Activated naive CD4-positive, alpha-beta T cell treated with anti-CD3 and anti-CD28 coated beads for 36 hours (primary cell): ENCODE data around the gene NUP153. TPM values are rescaled to one million over a fixed set of nuclear protein-coding genes. Genes with fewer than 3 reads are reported as not detected.
"Not testable (repeated sequence)": the region's sequence is repeated elsewhere in the genome, so short reads cannot be mapped to it uniquely, and the experiment has no call there.

Experiments
- CTCF ChIA-PET: fragments of 350-600 bp; sonication (Branson Sonifier 250); formaldehyde crosslinking; loops from one replicate; lab custom pipeline; 2021; ENCODE audit warnings: antibody characterized with exemption; lab: Charles Lee
- DNase-seq: peaks from one replicate; pipeline ENCODE4 v3.0.0-alpha.2; 2020
- H3K27ac Mint-ChIP-seq: one replicate; pipeline ENCODE4 v1.8.0; 2021; ENCODE audit warnings: mild to moderate bottlenecking, mixed read lengths
- H3K27me3 Mint-ChIP-seq: one replicate; pipeline ENCODE4 v1.8.0; 2021; ENCODE audit warnings: low read depth, mixed read lengths
- H3K36me3 Mint-ChIP-seq: one replicate; pipeline ENCODE4 v1.8.0; 2021; ENCODE audit warnings: low read depth, mixed read lengths
- H3K4me1 Mint-ChIP-seq: one replicate; pipeline ENCODE4 v1.8.0; 2021; ENCODE audit warnings: low read depth, mixed read lengths
- H3K4me3 Mint-ChIP-seq: one replicate; pipeline ENCODE4 v1.8.0; 2021; ENCODE audit warnings: mild to moderate bottlenecking, moderate library complexity, mixed read lengths
- H3K9me3 Mint-ChIP-seq: one replicate; pipeline ENCODE4 v1.8.0; 2021; ENCODE audit warnings: mixed read lengths
- intact Hi-C: fragments of 100-400 bp; cut with micrococcal nuclease; formaldehyde crosslinking; loops from one replicate; pipeline ENCODE4 v1.15.1; 2023
- total RNA-seq, 2 experiments: library from RNA; stranded (reverse); gene quantifications; one replicate each; pipeline ENCODE4 v1.2.3, GENCODE V29; 2021

NUP153 gene
- total RNA-seq, 2 experiments from 2014 or later = 65.3 to 67.2 TPM

DNA sequence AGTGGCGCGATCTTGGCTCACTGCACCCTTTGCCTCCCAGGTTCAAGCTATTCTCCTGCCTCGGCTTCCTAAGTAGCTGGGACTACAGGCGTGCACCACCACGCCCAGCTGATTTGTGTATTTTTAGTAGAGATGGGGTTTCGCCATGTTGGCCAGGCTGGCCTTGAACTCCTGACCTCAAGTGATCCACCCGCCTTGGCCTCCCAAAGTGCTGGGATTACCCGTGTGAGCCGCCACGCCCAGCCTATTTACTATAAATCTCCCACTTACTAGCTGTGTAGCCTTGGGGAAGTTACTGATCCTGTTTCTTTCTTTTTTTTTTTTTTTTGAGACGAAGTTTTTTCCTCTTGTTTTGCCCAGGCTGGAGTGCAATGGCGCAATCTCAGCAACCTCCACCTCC lies 1.3 kb upstream of the NUP153 start:
- H3K27me3 Mint-ChIP-seq, H3K9me3 Mint-ChIP-seq, DNase-seq, H3K27ac Mint-ChIP-seq, H3K4me3 Mint-ChIP-seq: not testable (repeated sequence)
- intact Hi-C loops = loop anchor here (2.0 to 10.0 kb wide), 3 partner anchors 171 to 1233 kb away; no protein-coding TSS in a partner anchor
- Mint-ChIP-seq H3K4me1 (peaks cover 16% of the 10 kb centered on the region), H3K36me3 (peaks cover 32% of the 10 kb centered on the region)
- CTCF ChIA-PET = interaction anchor here (1.5 kb wide), 2 partner anchors 96 to 108 kb away, joined by 4 to 7 read pairs; partner anchors contain the start of gene FAM8A1

GRCh38 chr6:17707371-17707651 lies 586 bp upstream of the NUP153 start:
- intact Hi-C loops = loop anchor here (1.0 to 10.0 kb wide), 6 partner anchors 8 to 1385 kb away; no protein-coding TSS in a partner anchor

DNA sequence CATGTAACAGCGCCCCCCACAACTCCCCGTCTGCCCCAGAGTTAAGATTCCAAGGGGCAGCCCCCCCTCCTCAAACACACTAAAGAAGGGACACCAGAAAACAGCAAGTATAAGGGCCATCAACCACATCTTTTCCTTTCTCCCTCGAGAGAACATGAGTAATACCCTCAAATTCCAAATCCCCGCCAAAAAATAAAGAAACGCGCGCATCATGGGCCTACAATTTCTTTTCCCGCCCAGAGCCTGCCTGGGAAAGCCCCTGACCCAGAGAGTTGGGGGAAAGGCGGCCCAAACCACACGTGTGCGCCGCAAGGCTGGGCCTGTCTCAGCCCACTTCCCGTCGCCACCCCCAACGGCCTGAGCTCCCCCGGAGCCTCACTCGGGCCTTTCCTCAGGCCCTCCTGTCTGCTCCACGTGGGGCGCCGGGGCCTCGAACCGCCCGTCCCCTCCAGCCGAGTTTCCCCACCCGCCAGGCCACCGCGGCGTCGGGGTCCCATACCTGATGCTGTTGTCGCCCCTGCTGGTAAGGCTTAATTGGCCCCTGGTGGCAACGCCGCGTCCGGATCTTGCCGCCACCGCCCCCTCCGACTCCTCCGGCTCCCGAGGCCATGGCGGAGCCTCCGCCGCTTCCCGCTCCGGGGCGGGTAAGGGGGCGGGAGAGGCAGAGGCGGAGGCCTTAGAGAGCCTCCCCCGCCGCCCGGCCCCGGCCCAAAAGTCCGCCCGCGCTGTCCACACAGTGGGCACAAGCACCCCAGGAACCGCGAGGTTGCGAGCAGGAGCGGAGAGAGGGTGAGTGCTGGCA lies 746 bp downstream of the NUP153 start:
- Mint-ChIP-seq H3K27me3 (no peaks in the 10 kb centered on the region), H3K27ac (peak overlapping the region; percentile 99), H3K36me3 (peaks cover 40% of the 10 kb centered on the region), H3K9me3 (no peaks in the 10 kb centered on the region), H3K4me1 (peaks cover 31% of the 10 kb centered on the region), H3K4me3 (peak overlapping the region; percentile 93)
- DNase-seq = peak; percentile 94
- CTCF ChIA-PET = no interaction called here
- intact Hi-C loops = loop anchor here (1.0 to 10.0 kb wide), 9 partner anchors 73 to 1383 kb away; partner anchors contain the start of genes FAM8A1, KDM1B and TPMT

More at GRCh38 chr6:17707371-17707651, 586 bp upstream of the NUP153 start:
- Mint-ChIP-seq H3K27ac (peak overlapping the region; percentile 99), H3K36me3 (peaks cover 33% of the 10 kb centered on the region), H3K4me3 (peak overlapping the region; percentile 93), H3K27me3 (no peaks in the 10 kb centered on the region), H3K4me1 (peaks cover 23% of the 10 kb centered on the region), H3K9me3 (no peaks in the 10 kb centered on the region)
- CTCF ChIA-PET = interaction anchor here (1.0 to 1.5 kb wide), 3 partner anchors 16 to 107 kb away, joined by 3 to 7 read pairs (median 4); partner anchors contain the start of gene FAM8A1
- no peak for DNase-seq

GRCh38 chr6:17705428-17705777 lies 1.3 kb downstream of the NUP153 start:
- Mint-ChIP-seq H3K9me3 (no peaks in the 10 kb centered on the region), H3K4me3 (peak overlapping the region; percentile 93), H3K27ac (peak overlapping the region; percentile 99), H3K36me3 (peaks cover 41% of the 10 kb centered on the region), H3K4me1 (peaks cover 37% of the 10 kb centered on the region), H3K27me3 (no peaks in the 10 kb centered on the region)
- intact Hi-C loops = loop anchor here (5.0 to 10.0 kb wide), 2 partner anchors 168 to 1231 kb away; no protein-coding TSS in a partner anchor
- DNase-seq = no peak
- CTCF ChIA-PET = no interaction called here

DNA sequence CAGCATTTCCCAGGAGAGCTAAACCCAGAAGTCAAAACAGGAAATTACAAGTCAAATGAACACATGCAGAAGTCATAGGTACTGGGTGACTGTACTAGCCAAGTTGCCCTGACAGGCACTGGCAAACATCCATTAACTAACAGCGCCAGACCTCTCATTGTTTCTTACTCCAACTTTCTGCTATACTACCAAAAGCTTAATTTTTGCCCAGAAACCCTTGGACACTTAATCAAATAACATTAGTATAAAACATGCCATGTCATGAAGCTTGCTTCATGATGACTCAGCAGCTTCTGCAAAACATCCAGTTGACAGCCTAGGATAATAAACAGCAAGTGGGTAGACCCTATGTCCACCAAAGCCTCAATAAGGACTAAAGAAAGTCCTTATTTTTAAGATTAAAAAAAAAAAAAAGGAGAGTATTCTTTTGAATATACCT lies 3.5 kb downstream of the NUP153 start:
- Mint-ChIP-seq H3K27me3 (no peaks in the 10 kb centered on the region), H3K4me1 (peaks cover 48% of the 10 kb centered on the region), H3K36me3 (peaks cover 38% of the 10 kb centered on the region), H3K4me3 (peak overlapping the region; percentile 73), H3K9me3 (no peaks in the 10 kb centered on the region), H3K27ac (peak overlapping the region; percentile 91)
- intact Hi-C loops = loop anchor here (1.0 to 10.0 kb wide), 5 partner anchors 30 to 1571 kb away; no protein-coding TSS in a partner anchor
- peak; percentile 47 for DNase-seq
- CTCF ChIA-PET = interaction anchor here (0.6 to 2.2 kb wide), 5 partner anchors 11 to 102 kb away, joined by 3 to 15 read pairs (median 5); no protein-coding TSS in a partner anchor

GRCh38 chr6:17700421-17701416 lies 6.0 kb downstream of the NUP153 start:
- intact Hi-C loops = loop anchor here (5.0 to 10.0 kb wide), 4 partner anchors 117 to 1568 kb away; no protein-coding TSS in a partner anchor
- H3K4me3 Mint-ChIP-seq = no peak overlapping the region
- H3K9me3 Mint-ChIP-seq = no peaks in the 10 kb centered on the region
- CTCF ChIA-PET = interaction anchor here (0.6 to 2.2 kb wide), 9 partner anchors 9 to 148 kb away, joined by 3 to 15 read pairs (median 5); no protein-coding TSS in a partner anchor
- no peaks in the 10 kb centered on the region for H3K27me3 Mint-ChIP-seq
- no peak for DNase-seq
- peak overlapping the region; percentile 18 for H3K27ac Mint-ChIP-seq
- H3K4me1 Mint-ChIP-seq = peaks cover 56% of the 10 kb centered on the region
- H3K36me3 Mint-ChIP-seq = peaks cover 38% of the 10 kb centered on the region

DNA sequence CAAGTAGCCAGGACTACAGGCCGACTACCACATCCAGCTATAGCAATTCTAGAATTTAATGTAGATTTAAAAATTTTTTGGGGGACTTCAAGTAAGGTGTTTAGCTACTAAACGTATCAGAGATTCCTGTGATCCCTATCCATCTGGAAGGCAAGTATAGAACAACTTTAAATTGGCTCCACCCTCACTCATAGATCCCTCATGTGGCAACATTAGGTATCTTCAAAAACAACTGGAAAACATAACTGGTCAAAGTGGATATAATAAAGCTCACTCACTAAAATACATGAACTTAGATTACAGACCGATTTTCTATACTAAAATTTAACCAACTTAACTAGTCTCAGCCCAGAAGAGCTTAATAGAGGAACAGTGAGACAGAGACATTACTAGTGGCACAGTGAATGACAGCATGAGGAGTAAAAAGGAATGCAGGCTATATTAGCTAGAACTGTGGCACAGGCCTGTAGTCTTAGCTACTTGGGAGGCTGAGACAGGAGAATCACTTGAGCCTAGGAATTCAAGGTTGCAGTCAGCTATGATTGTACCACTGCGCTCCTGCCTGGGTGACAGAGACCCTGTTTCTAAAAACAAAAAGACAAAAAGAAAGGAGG lies 14.7 kb downstream of the NUP153 start:
- CTCF ChIA-PET = interaction anchor here (0.6 to 2.4 kb wide), 7 partner anchors 10 to 428 kb away, joined by 3 to 15 read pairs (median 3); partner anchors contain the start of gene NUP153
- Mint-ChIP-seq H3K4me3 (no peak overlapping the region), H3K27ac (no peak overlapping the region)

GRCh38 chr6:17688481-17688880 lies 18.2 kb downstream of the NUP153 start:
- CTCF ChIA-PET = no interaction called here
- no peak overlapping the region for H3K4me3 Mint-ChIP-seq
- no peak overlapping the region for H3K27ac Mint-ChIP-seq
- no peaks in the 10 kb centered on the region for H3K9me3 Mint-ChIP-seq
- no peak for DNase-seq
- intact Hi-C loops = no loop called here
- H3K27me3 Mint-ChIP-seq = no peaks in the 10 kb centered on the region
- peaks cover 46% of the 10 kb centered on the region for H3K36me3 Mint-ChIP-seq
- peaks cover 50% of the 10 kb centered on the region for H3K4me1 Mint-ChIP-seq

More for the DNA sequence above, 14.7 kb downstream of the NUP153 start:
- Mint-ChIP-seq H3K4me1 (peaks cover 57% of the 10 kb centered on the region), H3K27me3 (no peaks in the 10 kb centered on the region), H3K36me3 (peaks cover 35% of the 10 kb centered on the region), H3K9me3 (no peaks in the 10 kb centered on the region)
- intact Hi-C loops = no loop called here
- DNase-seq = no peak

- Mint-ChIP-seq H3K27me3 (no peaks in the 10 kb centered on the region), H3K9me3 (no peaks in the 10 kb centered on the region), H3K36me3 (peaks cover 48% of the 10 kb centered on the region), H3K27ac (no peak overlapping the region), H3K4me3 (no peak overlapping the region), H3K4me1 (peaks cover 48% of the 10 kb centered on the region)
- no peak for DNase-seq
- intact Hi-C loops = no loop called here
- CTCF ChIA-PET = interaction anchor here (0.6 to 1.6 kb wide), 2 partner anchors 14 to 147 kb away, joined by 4 to 6 read pairs; no protein-coding TSS in a partner anchor
Measured at GRCh38 chr6:17687136-17687535, 19.6 kb downstream of the NUP153 start.

DNA sequence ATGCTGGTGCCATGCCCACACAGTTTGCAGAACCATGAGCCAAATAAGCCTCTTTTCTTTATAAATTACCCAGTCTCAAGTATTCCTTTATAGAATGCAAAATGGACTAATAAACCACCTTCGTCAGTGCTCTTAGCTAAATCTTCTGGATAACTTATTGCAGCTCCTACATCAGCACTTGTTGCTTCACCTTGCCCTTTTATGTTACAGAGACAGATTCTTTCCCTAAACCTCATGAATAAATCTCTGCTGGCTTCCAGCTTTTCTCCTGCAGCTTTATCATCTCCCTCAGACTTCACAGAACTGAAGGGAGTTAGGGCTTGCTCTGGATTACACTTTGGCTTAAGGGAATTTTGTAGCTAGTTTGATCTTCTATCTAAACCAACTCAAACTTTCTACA lies 22.6 kb downstream of the NUP153 start:
- H3K27ac Mint-ChIP-seq = no peak overlapping the region
- no peaks in the 10 kb centered on the region for H3K27me3 Mint-ChIP-seq
- CTCF ChIA-PET = no interaction called here
- peaks cover 54% of the 10 kb centered on the region for H3K4me1 Mint-ChIP-seq
- DNase-seq = no peak
- no peaks in the 10 kb centered on the region for H3K9me3 Mint-ChIP-seq
- no peak overlapping the region for H3K4me3 Mint-ChIP-seq
- H3K36me3 Mint-ChIP-seq = peaks cover 61% of the 10 kb centered on the region
- intact Hi-C loops = no loop called here

- Mint-ChIP-seq H3K9me3 (no peaks in the 10 kb centered on the region), H3K27me3 (no peaks in the 10 kb centered on the region), H3K4me1 (peaks cover 54% of the 10 kb centered on the region), H3K27ac (no peak overlapping the region), H3K36me3 (peaks cover 60% of the 10 kb centered on the region), H3K4me3 (no peak overlapping the region)
- DNase-seq = no peak
- CTCF ChIA-PET = no interaction called here
- intact Hi-C loops = no loop called here
Measured at GRCh38 chr6:17683428-17683827, 23.3 kb downstream of the NUP153 start.
